NCI-H1436 (cell line): Measurements from ENCODE around the gene CAPN11.

Experiments used
- DNase-seq: peaks from one replicate; lab custom pipeline; 2025; lab: John Stamatoyannopoulos, UW

The CAPN11 gene

GRCh38 chr6:44158770-44159228 lies at the start of gene CAPN11:
TSS of gene CAPN11 (plus strand) at chr6:44158820. CDS start at chr6:44158849, 29 bp downstream.
- no peak for DNase-seq

DNA sequence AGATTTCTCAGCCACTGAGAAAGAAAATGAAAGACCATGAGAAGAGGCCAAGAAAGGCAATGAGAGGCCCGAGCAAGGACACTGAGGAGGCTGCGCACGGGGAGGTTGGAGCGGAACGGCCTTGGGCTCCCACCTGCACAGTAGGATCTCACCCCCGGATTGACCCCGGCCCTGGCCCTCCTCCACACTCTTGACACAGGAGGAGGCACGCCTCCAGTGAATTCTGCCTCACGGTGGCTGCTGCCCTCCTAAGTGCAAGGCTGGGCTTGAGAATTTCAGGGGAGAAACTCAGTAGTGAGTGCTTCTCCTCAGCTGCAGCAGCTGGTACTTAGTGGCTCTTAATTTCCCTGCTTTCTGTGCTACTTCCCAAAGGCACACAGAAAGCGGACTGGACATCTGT lies 49.4 kb upstream of the CAPN11 start:
- DNase-seq = no peak

DNA sequence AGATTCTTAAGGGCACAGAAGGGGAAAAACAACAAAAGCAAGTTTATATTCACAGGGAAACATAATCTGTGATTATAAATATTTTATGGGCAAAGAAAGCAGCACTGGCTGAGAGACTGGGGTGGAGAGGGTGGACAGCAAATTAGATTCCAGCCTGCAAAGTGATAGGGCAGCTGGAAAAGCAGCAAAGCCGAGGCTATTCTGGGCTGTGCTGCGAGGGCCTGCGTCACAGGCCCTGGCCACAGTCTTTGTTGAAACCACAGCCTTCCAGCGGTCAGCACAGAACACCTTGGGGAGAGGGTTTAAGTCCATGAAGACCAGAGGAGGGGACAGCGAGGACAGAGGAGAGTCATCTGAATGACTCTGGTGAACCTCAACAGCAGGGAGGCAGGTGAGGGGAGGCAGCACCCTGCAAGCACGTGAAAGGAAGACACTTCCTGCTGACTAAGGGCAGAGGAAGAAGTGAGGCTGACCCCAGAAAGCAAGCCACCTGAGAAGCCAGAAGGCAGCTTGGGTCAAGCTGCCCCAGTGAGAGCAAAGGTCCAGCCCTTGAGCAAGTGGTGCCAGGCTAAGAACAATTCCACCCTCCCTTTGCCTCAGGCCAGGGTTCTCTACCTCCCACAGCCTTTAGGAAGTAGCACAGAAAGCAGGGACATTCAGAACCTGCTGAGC lies 48.5 kb upstream of the CAPN11 start:
- no peak for DNase-seq

GRCh38 chr6:44110966-44111365 lies 47.7 kb upstream of the CAPN11 start:
- DNase-seq = no peak

- no peak for DNase-seq
Observed at GRCh38 chr6:44111434-44112417, 46.9 kb upstream of the CAPN11 start.

DNA sequence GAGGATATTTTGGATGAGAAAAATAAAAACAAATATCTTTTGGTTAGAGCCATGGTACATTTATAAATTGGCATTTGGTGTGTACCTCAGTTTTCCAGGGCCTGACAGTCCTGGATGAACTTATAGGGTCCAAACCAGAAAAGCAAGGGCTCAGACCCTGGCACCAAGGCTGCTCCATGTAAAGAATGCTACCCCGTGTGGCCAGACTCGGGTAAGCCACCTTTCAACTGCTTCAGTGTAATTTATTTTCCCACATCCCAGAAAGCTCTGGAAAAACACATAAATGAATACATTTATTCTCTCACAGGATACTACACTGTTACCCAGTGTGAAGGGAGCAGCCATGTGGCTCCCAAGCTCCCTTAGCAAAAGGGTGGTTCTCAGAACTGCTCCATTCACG lies 45.2 kb upstream of the CAPN11 start:
- no peak for DNase-seq

- DNase-seq = no peak
Observed at GRCh38 chr6:44115866-44116265, 42.8 kb upstream of the CAPN11 start.

DNA sequence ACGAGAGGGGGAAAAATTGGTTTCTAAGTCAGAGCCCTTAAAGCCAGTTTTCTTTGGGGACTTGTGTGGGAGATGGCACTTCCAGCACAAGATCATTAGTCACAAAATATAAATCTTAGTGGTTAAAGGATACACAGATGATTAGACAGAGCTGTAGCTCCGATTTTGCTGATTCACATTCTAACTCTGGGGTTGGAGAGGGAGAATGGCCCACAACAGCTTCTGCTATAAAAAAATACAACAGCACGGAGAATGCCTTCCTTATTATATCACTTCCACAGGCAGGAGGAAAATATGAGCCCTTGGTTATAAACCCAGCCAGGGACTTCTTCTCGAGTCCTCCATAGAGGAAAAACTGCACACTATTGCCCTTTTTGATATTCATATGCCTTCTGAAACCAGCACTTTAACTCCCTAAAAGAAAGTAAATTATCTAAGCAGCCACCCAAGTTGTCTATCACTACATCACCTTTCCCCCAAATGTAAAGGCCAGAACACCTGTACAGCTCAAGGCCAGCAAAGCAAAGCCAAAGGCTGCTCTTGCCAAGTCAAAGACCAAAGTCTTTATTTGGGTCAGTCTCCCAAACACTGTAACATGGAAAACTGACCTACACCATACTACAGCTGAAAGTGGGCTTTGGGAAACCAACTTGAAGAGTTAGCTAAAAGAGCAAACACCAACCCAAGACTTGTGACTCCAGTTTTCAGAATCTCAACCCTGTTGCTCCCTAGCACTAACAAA lies 41.8 kb upstream of the CAPN11 start:
- no peak for DNase-seq

DNA sequence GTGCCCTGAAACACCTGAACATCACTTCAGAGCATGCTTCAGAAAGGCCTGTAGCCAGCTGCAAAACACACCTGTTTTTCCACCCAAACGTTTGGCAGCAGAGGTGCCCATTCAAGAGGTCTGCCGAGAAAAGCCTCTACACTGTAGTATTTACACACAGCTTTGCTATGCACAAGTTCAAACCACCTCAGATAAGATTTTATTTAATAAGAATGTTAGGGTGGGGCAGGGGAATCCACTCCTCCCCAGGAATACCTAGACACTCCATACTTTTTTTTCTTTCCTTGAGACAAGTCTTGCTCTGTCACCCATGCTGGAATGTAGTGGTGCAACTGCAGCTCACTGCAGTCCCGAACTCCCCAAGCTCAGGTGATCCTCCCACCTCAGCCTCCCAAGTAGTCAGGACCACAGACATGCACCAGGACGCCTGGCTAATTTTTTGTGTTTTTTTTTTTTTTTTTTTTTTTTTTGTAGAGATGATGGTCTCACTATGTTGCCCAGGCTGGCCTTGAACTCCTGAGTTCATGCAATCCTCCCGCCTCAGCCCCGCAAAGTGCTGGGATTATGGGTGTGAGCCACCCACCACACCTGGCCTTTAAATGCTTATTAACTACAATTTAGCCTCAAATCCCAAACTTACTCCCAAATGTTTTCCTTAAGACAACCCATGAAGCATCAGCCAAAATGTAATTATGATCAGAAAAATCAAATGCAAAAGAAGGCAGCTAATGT lies 41.1 kb upstream of the CAPN11 start:
- DNase-seq = no peak

DNA sequence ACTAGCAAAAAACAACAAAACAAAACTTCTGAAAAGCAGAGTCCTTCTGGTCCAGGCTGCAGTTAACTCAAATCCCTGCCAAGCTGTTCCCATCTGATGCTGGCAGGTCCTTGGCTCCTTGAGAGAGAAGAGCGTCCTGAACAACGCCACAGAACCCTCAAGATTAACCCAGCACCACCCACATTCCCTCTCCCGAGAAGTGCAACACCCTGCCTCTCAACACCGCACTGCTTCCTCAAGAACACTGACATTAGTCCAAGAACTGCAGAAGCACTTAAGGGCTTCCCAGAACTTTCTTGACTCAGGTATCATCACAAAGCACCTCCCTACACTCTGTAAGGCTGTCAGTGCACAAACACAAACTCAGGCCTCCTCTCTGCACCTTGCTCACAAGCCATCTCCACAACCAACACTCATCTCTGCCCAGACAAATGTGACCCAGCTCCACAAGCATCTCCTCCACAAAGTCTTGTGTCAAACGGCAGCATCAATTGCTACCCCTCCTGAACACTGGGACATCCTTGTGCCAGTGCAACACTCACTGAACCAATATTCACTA lies 38.8 kb upstream of the CAPN11 start:
- DNase-seq = no peak

GRCh38 chr6:44120692-44121443 lies 37.8 kb upstream of the CAPN11 start:
- DNase-seq = no peak

DNA sequence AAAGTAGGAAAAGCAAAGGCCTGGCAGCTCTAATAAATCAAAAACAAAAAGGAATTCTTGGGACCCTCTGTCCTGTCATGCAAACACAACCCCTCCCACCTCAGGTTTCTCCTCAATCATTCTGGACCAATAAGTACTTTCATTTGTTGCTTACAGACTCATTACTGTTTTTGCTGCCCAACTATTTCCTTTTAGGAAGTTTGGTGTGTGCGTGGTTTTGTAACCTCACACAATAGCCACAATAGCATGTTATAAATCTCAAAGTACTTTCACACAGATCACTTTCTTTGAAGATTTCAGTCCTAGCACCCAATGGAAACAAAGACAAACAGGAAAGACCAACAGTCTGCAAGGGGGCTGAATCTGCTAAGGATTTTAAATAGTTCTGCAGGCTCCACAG lies 35.8 kb upstream of the CAPN11 start:
- DNase-seq = no peak

- DNase-seq = no peak
Observed at GRCh38 chr6:44123544-44123943, 35.1 kb upstream of the CAPN11 start.

DNA sequence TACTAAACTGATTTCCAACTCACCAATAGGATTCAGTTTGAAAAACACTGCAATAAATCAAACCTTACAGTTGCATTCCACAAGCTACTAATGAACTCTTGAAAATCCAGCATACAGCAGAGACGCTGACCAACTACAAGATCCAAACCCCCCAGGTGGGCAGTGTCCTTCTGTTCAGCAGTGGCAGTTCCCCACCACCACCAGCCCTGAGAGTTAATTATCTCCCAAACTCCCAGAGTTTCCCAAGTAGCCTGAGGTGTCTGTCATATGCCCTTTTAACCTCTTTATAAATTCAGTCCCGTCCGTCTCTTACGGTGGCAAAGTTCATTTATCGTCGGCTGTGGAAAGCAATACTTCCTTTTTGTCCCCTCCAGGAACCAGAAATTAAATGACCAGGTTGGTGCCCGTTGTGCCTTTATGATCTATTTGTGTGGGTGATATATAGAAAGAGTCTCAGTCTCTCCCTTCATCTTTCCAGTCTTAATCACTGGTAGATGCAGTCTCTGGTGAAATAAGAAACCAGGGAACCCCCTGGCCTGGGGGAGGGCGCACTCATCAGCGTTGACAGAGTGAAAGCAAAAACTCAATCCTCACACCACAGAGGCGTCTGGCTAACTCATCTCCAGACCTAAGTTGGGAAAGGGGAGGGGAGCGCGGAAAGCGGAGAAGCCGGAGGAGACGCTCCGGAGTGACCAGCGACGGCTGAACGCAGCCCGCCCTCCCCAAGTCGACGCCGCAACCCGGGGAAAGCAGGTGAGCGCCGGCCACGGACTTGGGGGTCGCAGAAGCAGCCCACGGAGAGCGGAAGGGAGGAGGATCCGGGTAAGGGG lies 32.1 kb upstream of the CAPN11 start:
- DNase-seq = no peak

- DNase-seq = peak; percentile 82
Observed at GRCh38 chr6:44127186-44128019, 31.2 kb upstream of the CAPN11 start, which contains the start of the genes MRPL14 and TMEM63B. TSS of gene MRPL14 (minus strand) at chr6:44127452. CDS start at chr6:44116611, 10,841 bp downstream. TSS of gene TMEM63B (plus strand) at chr6:44127554. CDS start at chr6:44134585, 7,031 bp downstream.

GRCh38 chr6:44128020-44128917 lies 30.4 kb upstream of the CAPN11 start:
- no peak for DNase-seq

- DNase-seq = no peak
Observed at GRCh38 chr6:44129841-44130322, 28.7 kb upstream of the CAPN11 start.
